Superior temporal gyrus (tissue), 1 donor: Measurements from ENCODE around the gene FGF6.

Experiments
- DNase-seq: peaks from one replicate; pipeline ENCODE4 v3.0.0-alpha.2; 2016; ENCODE audit errors: extremely low spot score

Gene FGF6

GRCh38 chr12:4447151-4447550, 1.5 kb upstream of the FGF6 start:
- no peak for DNase-seq

GRCh38 chr12:4446335-4446734, 720 bp upstream of the FGF6 start:
- no peak for DNase-seq

GRCh38 chr12:4444031-4444430, 1.6 kb downstream of the FGF6 start:
- DNase-seq, result no peak

- DNase-seq, result no peak
Observed at GRCh38 chr12:4443616-4444015, 2.0 kb downstream of the FGF6 start.

- DNase-seq, result no peak
Observed at GRCh38 chr12:4441355-4442335, 4.0 kb downstream of the FGF6 start.

GRCh38 chr12:4440187-4440941, 5.3 kb downstream of the FGF6 start:
- DNase-seq, result no peak

GRCh38 chr12:4439736-4440135, 5.9 kb downstream of the FGF6 start:
- DNase-seq, result no peak

- DNase-seq, result no peak
Observed at GRCh38 chr12:4438834-4439596, 6.6 kb downstream of the FGF6 start.

- DNase-seq, result no peak
Observed at GRCh38 chr12:4435537-4435936, 10.1 kb downstream of the FGF6 start.

- no peak for DNase-seq
Observed at GRCh38 chr12:4434706-4435425, 10.7 kb downstream of the FGF6 start.

GRCh38 chr12:4434301-4434700, 11.3 kb downstream of the FGF6 start:
- DNase-seq, result no peak

- no peak for DNase-seq
Observed at GRCh38 chr12:4433745-4434058, 11.9 kb downstream of the FGF6 start.

GRCh38 chr12:4432878-4433744, 12.5 kb downstream of the FGF6 start:
- DNase-seq, result no peak

- no peak for DNase-seq
Observed at GRCh38 chr12:4431866-4432265, 13.7 kb downstream of the FGF6 start.

GRCh38 chr12:4431436-4431835, 14.2 kb downstream of the FGF6 start:
- DNase-seq, result no peak

GRCh38 chr12:4424422-4424821, 21.2 kb downstream of the FGF6 start:
- DNase-seq, result no peak

GRCh38 chr12:4423528-4424195, 22.0 kb downstream of the FGF6 start:
- DNase-seq, result no peak

GRCh38 chr12:4422985-4423384, 22.6 kb downstream of the FGF6 start:
- no peak for DNase-seq

GRCh38 chr12:4421590-4422031, 24.0 kb downstream of the FGF6 start:
- DNase-seq, result peak; percentile 79

GRCh38 chr12:4420138-4420670, 25.4 kb downstream of the FGF6 start:
- DNase-seq, result no peak
